Mucosa of descending colon (tissue), 3 donors: ENCODE data around the gene GDF10. TPM values are rescaled to one million over a fixed set of nuclear protein-coding genes. Genes with fewer than 3 reads are reported as not detected.

Experiments
- ATAC-seq: fragments of 200-7000 bp; cut with Tn5 transposase; one replicate; pipeline ENCODE4 v1.9.1; 2020; ENCODE audit warnings: mild to moderate bottlenecking, moderate library complexity
- DNase-seq, 3 donors: peaks; one replicate each; pipeline ENCODE4 v3.0.0-alpha.2; 2020
- H3K36me3 ChIP-seq: fragments of 200-600 bp; one replicate; pipeline ENCODE4 v1.8.0; 2021; ENCODE audit warnings: low read depth, mild to moderate bottlenecking
- H3K4me1 ChIP-seq: fragments of 200-600 bp; one replicate; pipeline ENCODE4 v1.8.0; 2021; ENCODE audit warnings: low read depth, mild to moderate bottlenecking
- H3K4me3 ChIP-seq: fragments of 200-600 bp; one replicate; pipeline ENCODE4 v1.8.0; 2021; ENCODE audit warnings: mild to moderate bottlenecking
- H3K9me3 ChIP-seq: fragments of 200-600 bp; one replicate; pipeline ENCODE4 v1.8.0; 2021; ENCODE audit warnings: mild to moderate bottlenecking
- intact Hi-C, 2 donors: fragments of 100-400 bp; cut with DNase I in 1 of 2; cut with micrococcal nuclease in 1 of 2; formaldehyde crosslinking; loops; one replicate each; pipeline versions ENCODE4 v1.11.0 to v1.11.1; 2022; cut with DNase I, micrococcal nuclease
- total RNA-seq, 3 donors: library from RNA; stranded (reverse); fragmentation: NEBNext Ultra II Directional in 2 of 3; extraction: Animal tissue kit (Norgen Biotek cat#: 25700) in 2 of 3; gene quantifications; one replicate each; pipeline versions ENCODE4 v1.2.1 to v1.2.4, GENCODE V29; 2021 to 2023
- TF ChIP-seq, protein P1 (sequence below): fragments of 200-600 bp; IDR thresholded peaks from one replicate; pipeline ENCODE4 v1.8.0; 2022; ENCODE audit warnings: antibody characterized with exemption, mild to moderate bottlenecking
- donor health status: DM: no; HTN: no; CAD: no; lungs with moderate emphysema.
- donor health status: DM: no; HTN: no; CAD: no.
- donor health status: DM: no; HTN: yes; CAD: no.

GDF10 gene
- total RNA-seq, 3 donors from 2014 or later: 0.14 to 3.2 (median 0.41) TPM

GRCh38 chr10:47348661-47349470, 48.9 kb downstream of the GDF10 start:
- Histone ChIP-seq H3K36me3 (no peaks in the 10 kb centered on the region), H3K9me3 (no peaks in the 10 kb centered on the region), H3K4me1 (no peaks in the 10 kb centered on the region), H3K4me3 (no peak overlapping the region)
- intact Hi-C loops: no loop called here
- DNase-seq (no peak), ATAC-seq (no peak)
- TF ChIP-seq, protein P1, sequence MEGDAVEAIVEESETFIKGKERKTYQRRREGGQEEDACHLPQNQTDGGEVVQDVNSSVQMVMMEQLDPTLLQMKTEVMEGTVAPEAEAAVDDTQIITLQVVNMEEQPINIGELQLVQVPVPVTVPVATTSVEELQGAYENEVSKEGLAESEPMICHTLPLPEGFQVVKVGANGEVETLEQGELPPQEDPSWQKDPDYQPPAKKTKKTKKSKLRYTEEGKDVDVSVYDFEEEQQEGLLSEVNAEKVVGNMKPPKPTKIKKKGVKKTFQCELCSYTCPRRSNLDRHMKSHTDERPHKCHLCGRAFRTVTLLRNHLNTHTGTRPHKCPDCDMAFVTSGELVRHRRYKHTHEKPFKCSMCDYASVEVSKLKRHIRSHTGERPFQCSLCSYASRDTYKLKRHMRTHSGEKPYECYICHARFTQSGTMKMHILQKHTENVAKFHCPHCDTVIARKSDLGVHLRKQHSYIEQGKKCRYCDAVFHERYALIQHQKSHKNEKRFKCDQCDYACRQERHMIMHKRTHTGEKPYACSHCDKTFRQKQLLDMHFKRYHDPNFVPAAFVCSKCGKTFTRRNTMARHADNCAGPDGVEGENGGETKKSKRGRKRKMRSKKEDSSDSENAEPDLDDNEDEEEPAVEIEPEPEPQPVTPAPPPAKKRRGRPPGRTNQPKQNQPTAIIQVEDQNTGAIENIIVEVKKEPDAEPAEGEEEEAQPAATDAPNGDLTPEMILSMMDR: no peak

GRCh38 chr10:47349516-47349915, 49.5 kb downstream of the GDF10 start:
- Histone ChIP-seq H3K9me3 (no peaks in the 10 kb centered on the region), H3K36me3 (no peaks in the 10 kb centered on the region), H3K4me3 (no peak overlapping the region), H3K4me1 (no peaks in the 10 kb centered on the region)
- TF ChIP-seq, protein P1: no peak
- ATAC-seq: no peak
- intact Hi-C loops: no loop called here
- no peak for DNase-seq

DNA sequence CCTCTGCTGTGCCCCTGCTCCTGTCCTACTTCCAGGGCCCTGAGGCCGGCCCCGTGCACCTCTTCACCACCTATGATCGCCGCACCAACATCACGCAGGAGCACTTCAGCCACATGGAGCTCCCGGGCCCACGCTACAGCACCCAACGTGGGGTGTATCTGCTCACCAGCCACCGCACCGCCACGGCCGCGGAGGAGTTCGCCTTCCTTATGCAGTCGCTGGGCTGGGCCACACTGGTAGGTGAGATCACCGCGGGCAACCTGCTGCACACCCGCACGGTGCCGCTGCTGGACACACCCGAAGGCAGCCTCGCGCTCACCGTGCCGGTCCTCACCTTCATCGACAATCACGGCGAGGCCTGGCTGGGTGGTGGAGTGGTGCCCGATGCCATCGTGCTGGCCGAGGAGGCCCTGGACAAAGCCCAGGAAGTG, 50.0 kb downstream of the GDF10 start:
- Histone ChIP-seq H3K9me3 (no peaks in the 10 kb centered on the region), H3K4me1 (no peaks in the 10 kb centered on the region), H3K4me3 (no peak overlapping the region), H3K36me3 (no peaks in the 10 kb centered on the region)
- DNase-seq (no peak), ATAC-seq (no peak)
- intact Hi-C loops: no loop called here
- TF ChIP-seq, protein P1: no peak

- Histone ChIP-seq H3K36me3 (no peaks in the 10 kb centered on the region), H3K4me3 (no peak overlapping the region), H3K4me1 (no peaks in the 10 kb centered on the region), H3K9me3 (no peaks in the 10 kb centered on the region)
- intact Hi-C loops: no loop called here
- DNase-seq: no peak
- TF ChIP-seq, protein P1: no peak
- ATAC-seq: no peak
These were observed 51.0 kb downstream of the GDF10 start for GRCh38 chr10:47350671-47351640.

DNA sequence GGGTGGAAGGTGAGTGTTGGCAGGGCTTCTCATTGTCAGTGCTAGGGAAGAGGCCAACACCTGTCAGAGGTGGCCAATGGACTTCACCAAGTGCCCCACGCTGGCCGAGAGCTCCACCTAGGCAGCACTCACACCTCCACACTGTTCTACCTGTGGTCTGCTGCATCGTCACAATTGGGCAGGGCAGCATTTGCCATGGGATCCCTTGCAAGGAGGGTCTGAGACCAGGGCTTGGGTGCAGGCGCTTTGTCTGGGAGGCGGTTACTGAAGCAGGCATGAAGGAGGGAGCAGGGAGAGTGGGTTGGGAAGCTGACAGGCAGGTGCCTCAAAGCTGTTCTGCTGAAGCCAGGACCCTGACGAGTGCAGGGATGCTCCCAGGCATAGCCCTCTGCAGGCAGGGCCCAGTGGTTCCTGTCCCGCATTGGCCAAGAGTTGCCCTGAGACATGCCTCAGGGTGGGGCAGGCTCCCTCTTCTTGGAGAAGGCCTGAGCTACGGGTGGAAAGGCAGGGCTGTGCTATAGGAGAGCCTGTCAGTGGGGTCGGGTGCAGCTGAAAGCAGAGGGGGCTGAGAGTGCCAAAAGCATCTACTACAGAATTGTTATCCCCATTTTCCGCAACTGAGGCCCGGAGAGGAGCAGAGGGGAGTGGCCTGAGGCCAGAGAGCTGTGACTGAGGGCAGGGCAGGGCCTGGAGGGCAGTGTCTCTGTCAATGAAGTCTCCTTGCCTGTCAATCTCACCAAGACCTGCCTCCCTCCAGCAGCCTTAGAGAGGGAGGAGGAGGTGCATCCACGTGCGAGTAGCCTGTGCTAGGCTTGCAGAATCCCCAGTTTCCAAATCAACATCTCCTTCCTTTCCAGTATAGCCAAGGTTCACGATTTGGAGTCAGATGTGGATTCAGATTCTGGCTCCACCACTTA, 52.2 kb downstream of the GDF10 start:
- ATAC-seq: no peak
- TF ChIP-seq, protein P1: no peak

More for the DNA sequence above, 52.2 kb downstream of the GDF10 start:
- H3K36me3 ChIP-seq: no peaks in the 10 kb centered on the region
- DNase-seq: no peak
- H3K9me3 ChIP-seq: no peaks in the 10 kb centered on the region
- no peaks in the 10 kb centered on the region for H3K4me1 ChIP-seq
- intact Hi-C loops: no loop called here
- H3K4me3 ChIP-seq: no peak overlapping the region
